22Rv1 (cell line): Measurements from ENCODE around the gene HEXB.

Source experiments
- CTCF ChIP-seq: fragments of 450-650 bp; IDR thresholded peaks from 2 replicates; pipeline ENCODE4 v1.5.1; 2017; ENCODE audit warnings: mild to moderate bottlenecking
- ZFX ChIP-seq: fragments of 450-650 bp; IDR thresholded peaks from 2 replicates; pipeline ENCODE4 v1.6.1; 2017; ENCODE audit warnings: antibody characterized with exemption, borderline replicate concordance

- TF ChIP-seq CTCF, result no peak
- no peak for TF ChIP-seq ZFX
These were observed 45.1 kb upstream of the HEXB start for GRCh38 chr5:74639807-74640449.
